ENCODE measurements around the gene C1QL4.

- TF ChIP-seq CTCF (IDR thresholded peaks at IDR 0.05) (no peak), POLR2A (IDR thresholded peaks at IDR 0.05) (no peak)
Measured at GRCh38 chr12:49283541-49284429, 53.2 kb downstream of the C1QL4 start.

Measured in heart left ventricle (tissue), 13 donors.